ENCODE data around the gene HSPA9.

DNA sequence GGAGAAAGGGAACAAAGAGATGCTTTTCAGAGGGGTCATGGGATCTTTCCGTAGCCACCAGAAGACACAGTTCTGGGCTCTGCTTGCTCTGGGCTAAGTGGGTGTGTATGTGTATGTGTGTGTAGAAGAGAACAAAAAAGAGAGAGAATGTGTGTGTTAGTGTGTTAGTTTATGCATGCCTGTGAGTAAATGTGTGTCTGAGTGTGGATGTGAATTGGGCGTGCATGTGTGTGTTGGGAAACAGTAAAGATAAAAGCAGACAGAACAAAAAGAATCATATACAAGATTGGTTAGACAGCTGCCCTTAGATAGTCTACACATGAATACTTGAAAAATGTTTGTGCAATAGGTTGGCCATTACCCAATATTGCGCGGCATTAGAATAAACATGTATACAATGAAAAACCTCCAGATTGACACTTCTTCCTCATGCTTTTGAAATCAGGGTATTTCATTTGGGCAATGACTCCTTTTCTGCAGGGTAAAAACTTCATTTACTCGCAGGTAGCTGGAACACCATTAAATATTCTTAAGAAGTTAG is 36.5 kb upstream of the HSPA9 start:
- TF ChIP-seq, protein P1, sequence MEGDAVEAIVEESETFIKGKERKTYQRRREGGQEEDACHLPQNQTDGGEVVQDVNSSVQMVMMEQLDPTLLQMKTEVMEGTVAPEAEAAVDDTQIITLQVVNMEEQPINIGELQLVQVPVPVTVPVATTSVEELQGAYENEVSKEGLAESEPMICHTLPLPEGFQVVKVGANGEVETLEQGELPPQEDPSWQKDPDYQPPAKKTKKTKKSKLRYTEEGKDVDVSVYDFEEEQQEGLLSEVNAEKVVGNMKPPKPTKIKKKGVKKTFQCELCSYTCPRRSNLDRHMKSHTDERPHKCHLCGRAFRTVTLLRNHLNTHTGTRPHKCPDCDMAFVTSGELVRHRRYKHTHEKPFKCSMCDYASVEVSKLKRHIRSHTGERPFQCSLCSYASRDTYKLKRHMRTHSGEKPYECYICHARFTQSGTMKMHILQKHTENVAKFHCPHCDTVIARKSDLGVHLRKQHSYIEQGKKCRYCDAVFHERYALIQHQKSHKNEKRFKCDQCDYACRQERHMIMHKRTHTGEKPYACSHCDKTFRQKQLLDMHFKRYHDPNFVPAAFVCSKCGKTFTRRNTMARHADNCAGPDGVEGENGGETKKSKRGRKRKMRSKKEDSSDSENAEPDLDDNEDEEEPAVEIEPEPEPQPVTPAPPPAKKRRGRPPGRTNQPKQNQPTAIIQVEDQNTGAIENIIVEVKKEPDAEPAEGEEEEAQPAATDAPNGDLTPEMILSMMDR (IDR thresholded peaks at IDR 0.05) = no peak
- TF ChIP-seq, protein P2, sequence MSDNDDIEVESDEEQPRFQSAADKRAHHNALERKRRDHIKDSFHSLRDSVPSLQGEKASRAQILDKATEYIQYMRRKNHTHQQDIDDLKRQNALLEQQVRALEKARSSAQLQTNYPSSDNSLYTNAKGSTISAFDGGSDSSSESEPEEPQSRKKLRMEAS (IDR thresholded peaks at IDR 0.05) = no peak
- TF ChIP-seq SMC3 (IDR thresholded peaks at IDR 0.05) (no peak), POLR2AphosphoS2 (conservative IDR thresholded peaks at IDR 0.05; ENCODE audit: low read length) (no peak), HOXA7 (CRISPR knock-in tag; IDR thresholded peaks at IDR 0.05) (no peak), KDM1A (IDR thresholded peaks at IDR 0.05; ENCODE audit: low read depth) (no peak), MAZ (IDR thresholded peaks at IDR 0.05; ENCODE audit: borderline replicate concordance, low read depth, low read length) (no peak), CBX2 (IDR thresholded peaks at IDR 0.05; ENCODE audit: borderline replicate concordance, low read depth) (no peak), POLR2A (IDR thresholded peaks at IDR 0.05; ENCODE audit: low read length) (no peak), NPAS2 (CRISPR knock-in tag; IDR thresholded peaks at IDR 0.05; ENCODE audit: borderline replicate concordance) (no peak)
- TF ChIP-seq, protein P3, sequence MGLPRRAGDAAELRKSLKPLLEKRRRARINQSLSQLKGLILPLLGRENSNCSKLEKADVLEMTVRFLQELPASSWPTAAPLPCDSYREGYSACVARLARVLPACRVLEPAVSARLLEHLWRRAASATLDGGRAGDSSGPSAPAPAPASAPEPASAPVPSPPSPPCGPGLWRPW (IDR thresholded peaks at IDR 0.05) = no peak
- TF ChIP-seq, protein P4, sequence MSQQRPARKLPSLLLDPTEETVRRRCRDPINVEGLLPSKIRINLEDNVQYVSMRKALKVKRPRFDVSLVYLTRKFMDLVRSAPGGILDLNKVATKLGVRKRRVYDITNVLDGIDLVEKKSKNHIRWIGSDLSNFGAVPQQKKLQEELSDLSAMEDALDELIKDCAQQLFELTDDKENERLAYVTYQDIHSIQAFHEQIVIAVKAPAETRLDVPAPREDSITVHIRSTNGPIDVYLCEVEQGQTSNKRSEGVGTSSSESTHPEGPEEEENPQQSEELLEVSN (IDR thresholded peaks at IDR 0.05; ENCODE audit: borderline replicate concordance, low read depth) = no peak
- TF ChIP-seq, protein P5, sequence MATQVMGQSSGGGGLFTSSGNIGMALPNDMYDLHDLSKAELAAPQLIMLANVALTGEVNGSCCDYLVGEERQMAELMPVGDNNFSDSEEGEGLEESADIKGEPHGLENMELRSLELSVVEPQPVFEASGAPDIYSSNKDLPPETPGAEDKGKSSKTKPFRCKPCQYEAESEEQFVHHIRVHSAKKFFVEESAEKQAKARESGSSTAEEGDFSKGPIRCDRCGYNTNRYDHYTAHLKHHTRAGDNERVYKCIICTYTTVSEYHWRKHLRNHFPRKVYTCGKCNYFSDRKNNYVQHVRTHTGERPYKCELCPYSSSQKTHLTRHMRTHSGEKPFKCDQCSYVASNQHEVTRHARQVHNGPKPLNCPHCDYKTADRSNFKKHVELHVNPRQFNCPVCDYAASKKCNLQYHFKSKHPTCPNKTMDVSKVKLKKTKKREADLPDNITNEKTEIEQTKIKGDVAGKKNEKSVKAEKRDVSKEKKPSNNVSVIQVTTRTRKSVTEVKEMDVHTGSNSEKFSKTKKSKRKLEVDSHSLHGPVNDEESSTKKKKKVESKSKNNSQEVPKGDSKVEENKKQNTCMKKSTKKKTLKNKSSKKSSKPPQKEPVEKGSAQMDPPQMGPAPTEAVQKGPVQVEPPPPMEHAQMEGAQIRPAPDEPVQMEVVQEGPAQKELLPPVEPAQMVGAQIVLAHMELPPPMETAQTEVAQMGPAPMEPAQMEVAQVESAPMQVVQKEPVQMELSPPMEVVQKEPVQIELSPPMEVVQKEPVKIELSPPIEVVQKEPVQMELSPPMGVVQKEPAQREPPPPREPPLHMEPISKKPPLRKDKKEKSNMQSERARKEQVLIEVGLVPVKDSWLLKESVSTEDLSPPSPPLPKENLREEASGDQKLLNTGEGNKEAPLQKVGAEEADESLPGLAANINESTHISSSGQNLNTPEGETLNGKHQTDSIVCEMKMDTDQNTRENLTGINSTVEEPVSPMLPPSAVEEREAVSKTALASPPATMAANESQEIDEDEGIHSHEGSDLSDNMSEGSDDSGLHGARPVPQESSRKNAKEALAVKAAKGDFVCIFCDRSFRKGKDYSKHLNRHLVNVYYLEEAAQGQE (IDR thresholded peaks at IDR 0.05) = no peak
